ENCODE results near the gene APOOL.

GRCh38 chrX:85114776-85115175 lies 111.1 kb downstream of the APOOL start:
- TF ChIP-seq JUN (IDR thresholded peaks at IDR 0.05; ENCODE audit: borderline replicate concordance, insufficient read depth, insufficient read length, low read depth) (no peak), CTCF (IDR thresholded peaks at IDR 0.05; ENCODE audit: extremely low read depth in 1 of 2, insufficient read depth in 1 of 2, low read depth in 1 of 2, low read length in 2 of 2) (no peak), EZH2 (IDR thresholded peaks at IDR 0.05; ENCODE audit: borderline replicate concordance, low read depth, low read length, severe bottlenecking) (no peak), POLR2A (IDR thresholded peaks at IDR 0.05; ENCODE audit: low read depth, low read length) (no peak)
- TF ChIP-seq, protein P1, sequence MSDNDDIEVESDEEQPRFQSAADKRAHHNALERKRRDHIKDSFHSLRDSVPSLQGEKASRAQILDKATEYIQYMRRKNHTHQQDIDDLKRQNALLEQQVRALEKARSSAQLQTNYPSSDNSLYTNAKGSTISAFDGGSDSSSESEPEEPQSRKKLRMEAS (IDR thresholded peaks at IDR 0.05; ENCODE audit: insufficient read depth, insufficient read length), result no peak

Measured in endothelial cell of umbilical vein (primary cell).